Non-pigmented ciliary epithelial cell (primary cell): ENCODE data around the gene ERBB4.

Source experiments
- DNase-seq: peaks from one replicate; pipeline ENCODE4 v3.0.0-alpha.2; 2010; ENCODE audit warnings: low read depth

Gene ERBB4

GRCh38 chr2:212428681-212429478, 109.7 kb downstream of the ERBB4 start:
- no peak for DNase-seq

DNA sequence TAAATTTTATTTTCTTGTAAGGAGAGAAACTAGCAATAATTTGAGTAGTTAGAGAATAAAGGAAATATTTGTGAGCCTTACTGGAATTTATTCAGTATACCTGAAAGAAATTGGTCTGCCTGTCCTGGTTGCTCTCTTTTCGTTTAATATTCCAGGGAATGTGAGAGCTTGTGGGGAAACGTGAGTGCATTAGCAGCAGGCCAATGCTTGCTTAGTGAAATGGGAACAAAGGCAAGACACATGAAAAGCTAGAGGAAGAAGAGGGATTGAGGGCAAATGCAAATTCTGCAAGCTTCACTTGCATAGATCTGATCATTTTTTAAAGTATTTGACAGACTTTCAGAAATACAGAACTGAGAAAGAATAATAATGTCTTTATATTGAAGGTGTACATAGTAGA, 111.0 kb downstream of the ERBB4 start:
- DNase-seq: no peak

DNA sequence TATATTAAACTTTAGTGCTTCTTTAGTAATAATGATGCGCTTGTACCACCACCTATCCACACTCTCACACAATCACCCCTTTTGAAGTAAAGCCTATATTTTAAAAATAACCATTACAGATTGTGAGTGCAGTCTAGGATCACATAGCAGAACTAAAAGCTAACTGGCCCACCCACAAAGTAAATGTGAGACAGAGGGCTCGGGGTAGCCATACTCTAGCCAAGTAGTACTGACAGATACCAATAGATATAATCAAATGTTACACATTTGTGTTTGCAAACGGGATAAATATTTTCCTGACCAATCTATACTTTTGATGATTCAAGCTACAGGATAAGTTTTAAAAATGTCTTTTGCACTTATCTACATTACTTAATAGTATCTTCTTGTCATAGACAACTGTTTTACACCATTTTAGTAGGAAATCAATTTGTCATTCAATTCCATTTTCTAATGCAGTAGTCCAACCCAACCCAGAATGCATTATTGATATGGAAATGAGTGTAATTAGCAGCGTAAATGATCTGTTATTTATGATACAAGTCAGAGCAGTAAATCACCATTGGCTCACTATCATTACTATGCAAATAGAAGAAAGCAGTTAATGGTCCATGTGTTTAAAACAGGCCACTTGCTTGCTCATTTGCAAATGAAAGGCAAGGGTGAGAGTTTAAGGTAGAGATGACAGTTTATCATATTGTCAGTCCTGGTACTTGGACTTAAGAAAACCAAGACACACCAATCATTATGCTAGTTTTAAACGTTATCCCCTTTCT, 111.8 kb downstream of the ERBB4 start:
- DNase-seq: no peak

DNA sequence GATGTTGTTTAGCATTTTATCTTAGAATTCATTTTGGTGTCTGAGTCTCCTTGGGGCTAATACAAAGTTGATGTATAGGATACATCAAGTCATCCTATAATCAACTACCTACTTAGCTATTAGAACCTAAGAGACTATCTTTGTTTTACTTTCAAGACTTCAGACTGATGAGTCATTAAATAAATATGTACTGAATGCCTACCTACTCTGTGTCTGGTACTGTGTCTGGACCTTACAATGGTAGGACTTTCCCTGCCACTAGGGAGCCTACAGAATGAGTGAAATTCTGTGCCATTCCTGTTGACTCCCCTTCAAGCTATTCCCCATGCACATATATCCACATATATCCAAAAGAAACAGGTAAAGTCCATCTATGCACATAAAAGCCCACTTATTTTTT, 114.5 kb downstream of the ERBB4 start:
- no peak for DNase-seq

DNA sequence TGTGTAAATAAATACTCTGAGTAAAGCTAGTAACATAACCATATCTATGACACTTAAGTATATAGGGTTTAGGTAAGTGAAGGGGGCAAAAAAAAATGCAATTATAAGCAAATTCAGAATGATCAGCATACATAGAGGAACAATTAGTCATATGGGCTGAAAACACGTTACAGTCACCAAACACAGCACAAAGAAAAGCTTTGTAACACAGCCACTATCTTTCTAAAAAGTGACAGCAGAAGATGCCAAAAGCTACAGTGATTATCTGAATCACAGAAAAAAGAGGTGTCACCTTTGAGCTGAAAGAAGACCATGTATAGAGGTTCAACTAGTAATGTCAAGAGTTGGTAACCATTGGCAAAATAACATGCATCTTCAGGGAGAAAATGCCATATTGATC, 115.5 kb downstream of the ERBB4 start:
- DNase-seq: no peak

GRCh38 chr2:212421556-212422334, 116.9 kb downstream of the ERBB4 start:
- peak; percentile 20 for DNase-seq

- DNase-seq: no peak
Observed at GRCh38 chr2:212416086-212416485, 122.5 kb downstream of the ERBB4 start.

DNA sequence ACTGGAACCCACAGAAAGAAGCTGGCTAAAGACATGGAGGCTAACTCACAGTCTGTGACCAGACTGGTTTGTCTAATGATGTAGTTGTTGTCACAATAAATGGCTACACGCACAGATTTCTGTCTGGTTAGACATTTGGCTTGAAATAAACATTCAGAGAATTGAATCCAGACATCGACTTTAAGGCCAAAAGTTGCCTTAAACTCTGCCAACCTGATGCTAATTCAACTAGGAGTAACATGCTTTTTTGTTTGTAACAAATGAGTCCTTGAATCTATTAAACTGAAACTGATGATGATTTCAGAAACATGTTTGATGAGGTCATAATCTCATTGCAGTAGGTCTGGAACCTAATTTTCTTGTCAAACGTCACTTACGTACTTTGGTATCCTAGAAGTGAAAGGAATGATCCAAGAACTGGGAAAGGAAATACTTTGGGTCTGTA, 123.8 kb downstream of the ERBB4 start:
- no peak for DNase-seq

- DNase-seq: no peak
Observed at GRCh38 chr2:212409560-212409959, 129.0 kb downstream of the ERBB4 start.

- DNase-seq: no peak
Observed at GRCh38 chr2:212408524-212408923, 130.1 kb downstream of the ERBB4 start.

DNA sequence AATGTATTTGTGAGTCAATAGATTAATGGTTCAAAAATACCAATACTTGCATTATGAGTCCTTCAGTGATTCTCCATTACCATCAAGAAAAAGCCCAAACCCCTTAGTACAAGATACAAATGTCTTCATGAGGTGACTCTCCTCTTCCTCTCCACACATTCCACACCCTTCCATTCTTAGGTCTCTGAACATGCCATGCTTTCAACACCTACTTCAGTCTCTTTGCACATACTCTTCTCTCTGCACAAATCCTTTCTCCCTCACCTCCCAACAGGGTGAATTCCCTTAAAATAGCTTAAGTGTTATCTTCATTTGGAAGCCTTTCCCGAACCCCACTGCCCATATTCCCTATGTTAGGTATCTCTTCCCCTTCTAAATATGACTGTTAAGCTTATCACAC, 131.9 kb downstream of the ERBB4 start:
- no peak for DNase-seq

DNA sequence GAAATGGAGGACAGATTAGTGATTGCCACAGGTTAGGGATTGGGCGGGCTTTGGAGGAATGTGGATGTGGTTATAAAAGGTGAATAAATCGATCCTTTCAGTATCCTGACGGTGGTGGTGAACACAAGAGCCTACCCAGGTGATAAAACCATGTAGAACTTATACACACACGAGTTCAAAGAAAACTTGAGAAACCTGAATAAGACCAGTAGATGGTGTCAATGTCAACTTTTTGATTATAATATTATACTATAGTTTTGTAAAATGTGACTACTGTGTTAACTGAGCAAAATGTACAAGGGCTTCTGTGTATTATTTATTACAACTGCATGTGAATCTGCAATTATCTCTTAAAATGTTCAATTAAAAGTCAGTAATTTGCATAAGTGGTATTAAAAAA, 136.3 kb downstream of the ERBB4 start:
- no peak for DNase-seq

GRCh38 chr2:212398316-212398715, 140.3 kb downstream of the ERBB4 start:
- no peak for DNase-seq

- DNase-seq: no peak
Observed at GRCh38 chr2:212392544-212392943, 146.1 kb downstream of the ERBB4 start.

DNA sequence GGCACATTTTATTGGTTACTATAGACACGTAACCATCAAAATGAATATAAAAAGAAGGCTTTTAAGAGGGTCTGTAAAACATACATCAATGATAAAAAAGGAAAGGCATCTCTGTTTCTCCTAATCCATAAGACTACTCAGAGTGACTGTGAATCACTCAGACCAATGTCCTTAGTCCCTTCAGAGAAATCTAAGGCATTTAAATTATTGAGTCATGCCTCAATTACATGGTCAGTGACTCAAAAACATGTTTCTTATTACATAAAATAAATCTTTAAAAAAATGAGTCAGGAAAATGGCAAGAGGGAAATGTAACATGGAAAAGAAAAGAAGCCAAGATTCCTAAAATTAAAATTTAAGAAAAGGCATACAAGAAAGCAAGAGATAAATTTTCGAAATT, 146.6 kb downstream of the ERBB4 start:
- DNase-seq: peak; percentile 18

- no peak for DNase-seq
Observed at GRCh38 chr2:212387146-212387545, 151.5 kb downstream of the ERBB4 start.

- no peak for DNase-seq
Observed at GRCh38 chr2:212385241-212385640, 153.4 kb downstream of the ERBB4 start.

DNA sequence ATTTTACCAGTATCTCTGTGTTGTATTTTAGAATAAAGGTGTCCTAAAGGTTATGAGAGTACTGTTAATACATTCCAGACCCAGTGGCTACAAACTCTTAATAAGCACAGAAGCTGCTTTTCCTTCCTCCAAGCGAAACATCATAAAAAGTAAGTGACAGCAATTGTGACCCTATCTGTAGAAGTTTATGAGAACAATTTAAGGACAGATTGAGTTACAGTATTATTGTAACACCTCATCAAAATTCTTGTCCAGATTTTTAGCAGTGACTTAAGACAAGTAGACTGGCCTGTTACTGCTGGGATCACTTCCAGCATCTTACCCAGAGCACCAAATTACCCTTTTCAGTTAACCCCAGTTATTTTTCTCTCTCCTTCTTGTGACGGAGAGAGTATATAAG, 154.6 kb downstream of the ERBB4 start:
- no peak for DNase-seq

DNA sequence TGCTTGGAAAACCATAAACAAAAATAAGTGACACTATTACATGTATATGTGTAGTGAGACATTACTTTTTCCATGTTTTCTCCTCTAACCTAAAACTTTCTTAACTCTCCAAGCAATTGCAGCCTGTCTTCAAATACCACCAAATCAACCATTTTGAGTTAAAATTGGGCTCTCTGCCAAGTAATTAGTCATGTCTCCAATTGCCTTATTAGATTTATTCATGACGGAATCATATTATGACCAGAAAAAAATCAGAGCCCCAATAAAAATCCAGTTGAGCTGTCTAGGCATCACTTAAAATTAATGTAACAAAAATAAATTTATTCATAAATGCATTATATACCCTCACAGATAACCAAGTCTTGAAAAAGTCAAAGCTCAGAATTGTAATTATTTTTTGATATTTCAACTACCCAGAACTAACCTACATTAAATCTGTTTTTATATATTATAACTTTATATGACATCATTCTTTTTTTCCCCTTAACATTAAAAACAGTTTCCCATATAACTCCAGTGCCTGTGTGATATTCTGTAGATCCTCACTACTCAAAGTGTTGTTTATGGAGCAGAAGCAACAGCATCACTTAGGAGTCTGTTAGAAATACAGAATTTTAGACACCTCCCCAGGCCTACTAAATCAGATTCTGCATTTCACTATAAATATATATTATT, 157.0 kb downstream of the ERBB4 start:
- no peak for DNase-seq

GRCh38 chr2:212379103-212379502, 159.5 kb downstream of the ERBB4 start:
- DNase-seq: no peak

- DNase-seq: no peak
Observed at GRCh38 chr2:212367431-212367830, 171.2 kb downstream of the ERBB4 start.
